Islet of Langerhans (tissue), 1 donor: ENCODE data around the gene EIF4EBP2.

ENCODE experiments used
- FAIRE-seq: peaks from one replicate; lab custom pipeline; 2011; peaks lifted over from hg19 to GRCh38; lab: Jason Lieb, UNC

EIF4EBP2 gene

GRCh38 chr10:70432561-70433263, 28.8 kb downstream of the EIF4EBP2 start:
- FAIRE-seq, result no peak

- FAIRE-seq, result no peak
Observed at GRCh38 chr10:70433581-70434280, 29.8 kb downstream of the EIF4EBP2 start.

GRCh38 chr10:70435241-70436085, 31.5 kb downstream of the EIF4EBP2 start:
- no peak for FAIRE-seq

GRCh38 chr10:70437721-70438120, 33.8 kb downstream of the EIF4EBP2 start:
- no peak for FAIRE-seq

GRCh38 chr10:70440296-70441160, 36.6 kb downstream of the EIF4EBP2 start:
- FAIRE-seq, result no peak

- no peak for FAIRE-seq
Observed at GRCh38 chr10:70441161-70441894, 37.4 kb downstream of the EIF4EBP2 start, which contains the start of gene NODAL. Gene NODAL (minus strand): TSS chr10:70441681. CDS start chr10:70441667, 14 bp downstream.

GRCh38 chr10:70441895-70442309, 38.0 kb downstream of the EIF4EBP2 start:
- no peak for FAIRE-seq

GRCh38 chr10:70442332-70442988, 38.5 kb downstream of the EIF4EBP2 start:
- no peak for FAIRE-seq

- no peak for FAIRE-seq
Observed at GRCh38 chr10:70444744-70445143, 40.8 kb downstream of the EIF4EBP2 start.

GRCh38 chr10:70445718-70446657, 42.0 kb downstream of the EIF4EBP2 start:
- no peak for FAIRE-seq

- no peak for FAIRE-seq
Observed at GRCh38 chr10:70448236-70448635, 44.3 kb downstream of the EIF4EBP2 start.

GRCh38 chr10:70455213-70455630, 51.3 kb downstream of the EIF4EBP2 start:
- no peak for FAIRE-seq

- no peak for FAIRE-seq
Observed at GRCh38 chr10:70456164-70456563, 52.2 kb downstream of the EIF4EBP2 start.

GRCh38 chr10:70457759-70458305, 53.9 kb downstream of the EIF4EBP2 start:
- no peak for FAIRE-seq

GRCh38 chr10:70458329-70459060, 54.5 kb downstream of the EIF4EBP2 start:
- no peak for FAIRE-seq

- FAIRE-seq, result no peak
Observed at GRCh38 chr10:70459061-70459773, 55.3 kb downstream of the EIF4EBP2 start.

- FAIRE-seq, result no peak
Observed at GRCh38 chr10:70459774-70460490, 56.0 kb downstream of the EIF4EBP2 start.
